ENCODE data around the gene CIAPIN1.

Gene CIAPIN1

GRCh38 chr16:57485916-57486857, 39.0 kb upstream of the CIAPIN1 start, which contains the start of gene DOK4:
Gene DOK4, minus strand, starts transcription at chr16:57486493. Its CDS starts 6,986 bp downstream, at chr16:57479507.
- H3K4me1 ChIP-seq (ENCODE audit: control insufficient read depth in 1 of 2, insufficient read depth in 2 of 2, low read length in 2 of 2), result peaks cover 29 to 46% of the 10 kb centered on the region in 2 experiments
- peak within 1 kb of the TSS; percentile 87 for H4K91ac ChIP-seq (ENCODE audit: low read depth, low read length)
- H2AFZ ChIP-seq (ENCODE audit: insufficient read depth, low read length, poor library complexity), result peak within 1 kb of the TSS; percentile 28
- peak within 1 kb of the TSS; percentile 31 for H4K12ac ChIP-seq (ENCODE audit: low read depth, low read length)
- no CpG with 5 or more reads among the region's 73 CpGs for WGBS (ENCODE audit: extremely low coverage, insufficient coverage, insufficient read length)
- H3K36me3 ChIP-seq (ENCODE audit: control insufficient read depth in 1 of 2, insufficient read depth in 2 of 2, low read length in 2 of 2), result peaks cover 31 to 37% of the 10 kb centered on the region in 2 experiments
- peak within 1 kb of the TSS; percentile 71 for H2BK12ac ChIP-seq (ENCODE audit: low read length)
- peaks cover 2% of the 10 kb centered on the region for H3K9me3 ChIP-seq (ENCODE audit: insufficient read depth, low read depth, low read length)
- peak within 1 kb of the TSS; percentile 94 for H3K14ac ChIP-seq (ENCODE audit: low read length)
- H2BK120ac ChIP-seq (ENCODE audit: insufficient read depth, low read length, poor library complexity), result peak within 1 kb of the TSS; percentile 63
- peak within 1 kb of the TSS; percentile 81 for H3K4me3 ChIP-seq (ENCODE audit: low read depth, low read length)
- peak within 1 kb of the TSS; percentile 97 for H2BK5ac ChIP-seq (ENCODE audit: low read depth, low read length, poor library complexity)
- H4K8ac ChIP-seq (ENCODE audit: low read depth, low read length), result peak within 1 kb of the TSS; percentile 87
- peak; percentile 64 to 74 for DNase-seq
- H3K79me1 ChIP-seq (ENCODE audit: low read length), result peaks cover 49% of the 10 kb centered on the region
- peak within 1 kb of the TSS; percentile 89 for H3K27ac ChIP-seq (ENCODE audit: low read depth, low read length)
- H3K4ac ChIP-seq (ENCODE audit: low read depth, low read length), result peak within 1 kb of the TSS; percentile 99
- peaks cover 44% of the 10 kb centered on the region for H3K79me2 ChIP-seq (ENCODE audit: control insufficient read depth, insufficient read depth, low read length, poor library complexity)
- peak within 1 kb of the TSS; percentile 62 for H3K23ac ChIP-seq (ENCODE audit: low read length)
- peak within 1 kb of the TSS; percentile 95 for H3K9ac ChIP-seq (ENCODE audit: low read length)
- no peaks in the 10 kb centered on the region for H3K27me3 ChIP-seq (ENCODE audit: insufficient read depth, low read length)
- H3K4me2 ChIP-seq (ENCODE audit: low read length), result peak within 1 kb of the TSS; percentile 88
- peak within 1 kb of the TSS; percentile 83 for H3K18ac ChIP-seq (ENCODE audit: low read length)
- peak within 1 kb of the TSS; percentile 84 for H2AK5ac ChIP-seq (ENCODE audit: low read length)

- Histone ChIP-seq H4K8ac (ENCODE audit: low read depth, low read length) (peak overlapping the region; percentile 87), H3K9ac (ENCODE audit: low read length) (peak overlapping the region; percentile 95), H3K4me3 (ENCODE audit: low read depth, low read length) (peak overlapping the region; percentile 81), H3K4me1 (ENCODE audit: control insufficient read depth in 1 of 2, insufficient read depth in 2 of 2, low read length in 2 of 2) (peaks cover 38 to 55% of the 10 kb centered on the region in 2 experiments), H3K9me3 (ENCODE audit: insufficient read depth, low read depth, low read length) (peaks cover 2% of the 10 kb centered on the region), H3K23ac (ENCODE audit: low read length) (peak overlapping the region; percentile 62), H2BK12ac (ENCODE audit: low read length) (peak overlapping the region; percentile 38), H2BK5ac (ENCODE audit: low read depth, low read length, poor library complexity) (peak overlapping the region; percentile 97), H3K27me3 (ENCODE audit: insufficient read depth, low read length) (no peaks in the 10 kb centered on the region), H3K14ac (ENCODE audit: low read length) (peak overlapping the region; percentile 94), H3K79me1 (ENCODE audit: low read length) (peaks cover 57% of the 10 kb centered on the region), H4K91ac (ENCODE audit: low read depth, low read length) (peak overlapping the region; percentile 87), H2AK5ac (ENCODE audit: low read length) (peak overlapping the region; percentile 21), H3K27ac (ENCODE audit: low read depth, low read length) (peak overlapping the region; percentile 89), H2AFZ (ENCODE audit: insufficient read depth, low read length, poor library complexity) (peak overlapping the region; percentile 28), H3K4ac (ENCODE audit: low read depth, low read length) (peak overlapping the region; percentile 99), H4K12ac (ENCODE audit: low read depth, low read length) (peak overlapping the region; percentile 31), H3K36me3 (ENCODE audit: control insufficient read depth in 1 of 2, insufficient read depth in 2 of 2, low read length in 2 of 2) (peaks cover 40 to 45% of the 10 kb centered on the region in 2 experiments), H3K4me2 (ENCODE audit: low read length) (peak overlapping the region; percentile 88), H3K18ac (ENCODE audit: low read length) (peak overlapping the region; percentile 75), H3K79me2 (ENCODE audit: control insufficient read depth, insufficient read depth, low read length, poor library complexity) (peaks cover 51% of the 10 kb centered on the region), H2BK120ac (ENCODE audit: insufficient read depth, low read length, poor library complexity) (peak overlapping the region; percentile 63)
- no CpG with 5 or more reads among the region's 14 CpGs for WGBS (ENCODE audit: extremely low coverage, insufficient coverage, insufficient read length)
- DNase-seq, result no peak
Observed at GRCh38 chr16:57485091-57485915, 38.1 kb upstream of the CIAPIN1 start.

GRCh38 chr16:57484515-57485005, 37.4 kb upstream of the CIAPIN1 start:
- Histone ChIP-seq H3K4me3 (ENCODE audit: low read depth, low read length) (peak overlapping the region; percentile 81), H3K79me2 (ENCODE audit: control insufficient read depth, insufficient read depth, low read length, poor library complexity) (peaks cover 54% of the 10 kb centered on the region), H4K12ac (ENCODE audit: low read depth, low read length) (peak overlapping the region; percentile 31), H4K8ac (ENCODE audit: low read depth, low read length) (peak overlapping the region; percentile 87), H3K27me3 (ENCODE audit: insufficient read depth, low read length) (no peaks in the 10 kb centered on the region), H3K4ac (ENCODE audit: low read depth, low read length) (peak overlapping the region; percentile 99), H2AFZ (ENCODE audit: insufficient read depth, low read length, poor library complexity) (peak overlapping the region; percentile 28), H3K18ac (ENCODE audit: low read length) (peak overlapping the region; percentile 75), H3K36me3 (ENCODE audit: control insufficient read depth in 1 of 2, insufficient read depth in 2 of 2, low read length in 2 of 2) (peaks cover 43 to 52% of the 10 kb centered on the region in 2 experiments), H3K4me1 (ENCODE audit: control insufficient read depth in 1 of 2, insufficient read depth in 2 of 2, low read length in 2 of 2) (peaks cover 42 to 63% of the 10 kb centered on the region in 2 experiments), H3K79me1 (ENCODE audit: low read length) (peaks cover 63% of the 10 kb centered on the region), H2AK5ac (ENCODE audit: low read length) (peak overlapping the region; percentile 21), H2BK120ac (ENCODE audit: insufficient read depth, low read length, poor library complexity) (peak overlapping the region; percentile 63), H4K91ac (ENCODE audit: low read depth, low read length) (peak overlapping the region; percentile 87), H2BK12ac (ENCODE audit: low read length) (peak overlapping the region; percentile 38), H3K27ac (ENCODE audit: low read depth, low read length) (peak overlapping the region; percentile 89), H2BK5ac (ENCODE audit: low read depth, low read length, poor library complexity) (peak overlapping the region; percentile 97), H3K14ac (ENCODE audit: low read length) (peak overlapping the region; percentile 94), H3K23ac (ENCODE audit: low read length) (peak overlapping the region; percentile 0), H3K9ac (ENCODE audit: low read length) (peak overlapping the region; percentile 95), H3K4me2 (ENCODE audit: low read length) (peak overlapping the region; percentile 88), H3K9me3 (ENCODE audit: insufficient read depth, low read depth, low read length) (peaks cover 2% of the 10 kb centered on the region)
- DNase-seq, result no peak
- no CpG with 5 or more reads among the region's 8 CpGs for WGBS (ENCODE audit: extremely low coverage, insufficient coverage, insufficient read length)
